Fibroblast of mammary gland (primary cell): ENCODE measurements around the gene CELA1.
"Not testable (repeated sequence)": the region's sequence is repeated elsewhere in the genome, so short reads cannot be mapped to it uniquely, and the experiment has no call there.

ENCODE experiments used
- DNase-seq: peaks from one replicate; pipeline ENCODE4 v3.0.0-alpha.2; 2010; ENCODE audit warnings: low read depth
- H3K4me3 ChIP-seq: 2 replicates; pipeline ENCODE4 v1.5.1; 2011; ENCODE audit warnings: low read depth, mild to moderate bottlenecking, low read length, moderate library complexity; ENCODE audit not compliant: control insufficient read depth
- CTCF ChIP-seq: conservative IDR thresholded peaks from 2 replicates; pipeline ENCODE4 v1.5.1; 2011; ENCODE audit warnings: low read depth, low read length, inconsistent platforms; ENCODE audit not compliant: control insufficient read depth, insufficient read depth

The CELA1 gene

DNA sequence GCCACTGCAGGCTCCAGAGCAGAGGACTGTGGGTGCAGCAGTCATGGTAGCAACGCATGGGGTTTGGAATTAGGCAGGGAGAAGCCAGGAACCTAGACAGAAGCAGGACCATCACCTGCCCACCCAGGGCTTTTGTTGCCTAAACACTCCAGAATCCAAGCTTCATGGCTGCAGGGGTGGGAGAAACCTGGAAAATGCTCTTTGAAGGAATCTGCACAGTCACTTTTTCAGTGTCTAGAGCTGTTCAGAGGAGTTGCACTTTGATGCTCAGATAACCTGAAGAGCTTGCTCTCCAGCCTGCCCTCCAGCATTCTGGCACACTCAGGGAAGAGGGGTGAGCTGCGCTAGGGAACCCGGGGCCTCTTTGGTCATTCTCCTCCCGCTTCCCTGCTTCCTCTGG, 1.6 kb upstream of the CELA1 start:
- no peak for DNase-seq
- H3K4me3 ChIP-seq = no peak overlapping the region
- TF ChIP-seq CTCF = no peak

GRCh38 chr12:51345681-51346080, 798 bp downstream of the CELA1 start:
- H3K4me3 ChIP-seq = no peak overlapping the region
- peak; percentile 14 for DNase-seq
- no peak for TF ChIP-seq CTCF

GRCh38 chr12:51343201-51343600, 3.3 kb downstream of the CELA1 start:
- no peak for DNase-seq
- TF ChIP-seq CTCF = no peak
- no peak overlapping the region for H3K4me3 ChIP-seq

GRCh38 chr12:51342416-51342815, 4.1 kb downstream of the CELA1 start:
- no peak overlapping the region for H3K4me3 ChIP-seq
- no peak for DNase-seq
- TF ChIP-seq CTCF = no peak

DNA sequence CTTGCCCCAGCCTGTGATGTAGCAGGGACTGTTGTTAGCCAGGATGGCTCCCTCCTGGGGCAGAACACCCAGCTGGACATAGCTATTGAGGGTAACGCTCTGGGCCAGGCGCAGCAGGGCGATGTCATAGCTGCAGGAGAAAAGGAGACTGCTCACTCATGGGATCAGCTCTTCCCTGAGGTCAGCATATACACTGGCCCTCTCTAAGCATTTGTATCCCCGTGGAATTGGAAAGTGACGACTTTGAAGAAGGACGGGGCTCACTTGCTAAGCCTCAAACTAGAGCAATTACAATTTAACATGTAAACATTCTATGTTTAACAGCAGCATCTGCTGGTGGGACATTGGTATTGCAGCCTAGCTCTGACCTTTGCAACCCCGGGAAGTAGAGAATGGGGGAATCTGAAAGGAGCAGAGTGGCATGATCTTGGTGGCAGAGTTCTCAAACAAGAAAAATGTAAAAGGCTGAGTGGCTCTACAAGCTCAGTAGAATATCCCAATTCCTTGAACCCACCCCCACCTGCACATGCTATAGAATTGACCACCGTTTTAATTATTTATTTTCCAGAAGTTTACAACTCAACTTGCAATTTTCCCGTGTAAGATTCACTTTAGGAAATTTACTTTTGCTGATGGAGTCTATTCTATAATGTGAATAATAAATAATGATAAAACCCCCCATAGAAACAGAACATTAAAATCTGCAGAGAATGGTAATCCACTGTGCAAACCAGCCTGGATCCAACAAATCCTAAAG, 5.0 kb downstream of the CELA1 start:
- peak; percentile 73 for DNase-seq
- TF ChIP-seq CTCF = peak; percentile 100
- H3K4me3 ChIP-seq = peak overlapping the region; percentile 29

GRCh38 chr12:51339750-51340149, 6.7 kb downstream of the CELA1 start:
- TF ChIP-seq CTCF = no peak
- DNase-seq = no peak
- no peak overlapping the region for H3K4me3 ChIP-seq

DNA sequence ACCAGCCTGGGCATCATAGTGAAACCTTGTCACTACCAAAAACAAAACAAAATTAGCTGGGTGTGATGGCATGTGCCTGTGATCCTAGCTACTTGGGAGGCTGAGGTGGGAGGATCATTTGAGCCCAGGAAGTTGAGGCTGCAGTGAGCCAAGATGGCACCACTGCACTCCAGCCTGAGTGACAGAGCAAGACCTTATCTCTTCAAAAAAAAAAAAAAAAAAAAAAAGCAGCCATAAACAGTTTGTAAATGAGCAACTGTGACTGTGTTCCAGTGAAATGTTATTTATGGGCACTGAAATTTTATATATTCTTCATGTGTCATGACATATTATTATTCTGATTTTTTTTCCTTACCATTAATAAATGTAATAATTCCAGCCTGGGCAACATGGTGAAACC, 9.1 kb downstream of the CELA1 start:
- not testable (repeated sequence) for H3K4me3 ChIP-seq, DNase-seq
